Measurements from ENCODE around the gene ADAT1.

ADAT1 gene

DNA sequence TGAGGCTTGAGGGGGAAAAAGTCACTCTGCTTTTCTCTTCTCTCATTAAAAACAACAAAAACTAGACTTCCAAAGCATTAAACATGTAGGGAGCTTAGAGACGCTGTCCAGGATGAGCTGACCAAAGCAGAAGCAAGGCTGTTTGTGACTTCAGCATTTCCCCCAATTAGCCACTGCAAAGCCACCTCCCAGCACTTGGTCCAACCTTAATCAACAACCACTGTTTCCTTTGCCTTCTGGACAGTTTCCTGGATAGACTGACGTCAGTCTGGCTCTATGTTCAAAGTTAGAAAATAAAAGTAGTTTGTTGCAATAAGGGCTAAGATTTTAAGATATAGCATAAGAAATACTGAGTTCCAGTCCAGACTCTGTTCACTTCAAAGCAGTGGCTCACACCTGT, 70.1 kb downstream of the ADAT1 start:
- DNase-seq (ENCODE audit: low spot score): no peak
- TF ChIP-seq, protein P1, sequence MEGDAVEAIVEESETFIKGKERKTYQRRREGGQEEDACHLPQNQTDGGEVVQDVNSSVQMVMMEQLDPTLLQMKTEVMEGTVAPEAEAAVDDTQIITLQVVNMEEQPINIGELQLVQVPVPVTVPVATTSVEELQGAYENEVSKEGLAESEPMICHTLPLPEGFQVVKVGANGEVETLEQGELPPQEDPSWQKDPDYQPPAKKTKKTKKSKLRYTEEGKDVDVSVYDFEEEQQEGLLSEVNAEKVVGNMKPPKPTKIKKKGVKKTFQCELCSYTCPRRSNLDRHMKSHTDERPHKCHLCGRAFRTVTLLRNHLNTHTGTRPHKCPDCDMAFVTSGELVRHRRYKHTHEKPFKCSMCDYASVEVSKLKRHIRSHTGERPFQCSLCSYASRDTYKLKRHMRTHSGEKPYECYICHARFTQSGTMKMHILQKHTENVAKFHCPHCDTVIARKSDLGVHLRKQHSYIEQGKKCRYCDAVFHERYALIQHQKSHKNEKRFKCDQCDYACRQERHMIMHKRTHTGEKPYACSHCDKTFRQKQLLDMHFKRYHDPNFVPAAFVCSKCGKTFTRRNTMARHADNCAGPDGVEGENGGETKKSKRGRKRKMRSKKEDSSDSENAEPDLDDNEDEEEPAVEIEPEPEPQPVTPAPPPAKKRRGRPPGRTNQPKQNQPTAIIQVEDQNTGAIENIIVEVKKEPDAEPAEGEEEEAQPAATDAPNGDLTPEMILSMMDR (IDR thresholded peaks at IDR 0.05; ENCODE audit: extremely low read depth, missing control alignments): no peak

DNA sequence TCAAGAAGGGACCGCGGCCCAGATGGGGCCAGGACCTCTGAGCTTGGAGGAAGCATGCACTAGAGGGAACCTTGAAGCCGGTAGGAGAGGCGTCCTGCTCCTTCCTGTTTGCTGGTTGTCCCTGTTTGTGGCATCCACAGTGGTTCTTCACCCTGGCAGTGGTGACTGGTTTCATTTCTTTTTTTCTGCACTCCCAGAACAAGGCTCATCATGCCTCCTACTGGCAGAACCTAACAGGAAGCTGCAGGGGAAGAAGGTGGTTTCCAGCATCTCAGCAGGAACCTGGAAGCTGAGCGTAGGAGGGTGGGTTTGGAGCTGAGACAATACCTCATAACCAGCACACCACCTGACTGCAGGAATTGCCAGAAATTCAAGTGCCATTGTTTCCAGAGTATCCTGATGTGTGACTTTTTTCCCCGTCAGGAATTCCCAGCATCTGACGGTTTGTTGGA, 72.8 kb downstream of the ADAT1 start:
- DNase-seq (ENCODE audit: low spot score): peak; percentile 69
- TF ChIP-seq, protein P1 (IDR thresholded peaks at IDR 0.05; ENCODE audit: extremely low read depth, missing control alignments): peak; percentile 53
